Right ventricle myocardium inferior (tissue), 1 donor: ENCODE results near the gene MRPS18A. TPM values are rescaled to one million over a fixed set of nuclear protein-coding genes. Genes with fewer than 3 reads are reported as not detected.
"Not testable (repeated sequence)": the region's sequence is repeated elsewhere in the genome, so short reads cannot be mapped to it uniquely, and the experiment has no call there.

Source experiments
- ATAC-seq: fragments of 200-7000 bp; cut with Tn5 transposase; one replicate; pipeline ENCODE4 v1.9.1; 2020; ENCODE audit warnings: mild to moderate bottlenecking, moderate library complexity
- DNase-seq: peaks from one replicate; pipeline ENCODE4 v3.0.0; 2021; ENCODE audit errors: missing footprints
- intact Hi-C: fragments of 100-400 bp; cut with DNase I; formaldehyde crosslinking; loops from one replicate; pipeline ENCODE4 v1.11.0; 2022
- total RNA-seq: library from RNA; stranded (reverse); fragmentation: NEBNext Ultra II Directional; extraction: Animal tissue kit (Norgen Biotek cat#: 25700); gene quantifications from one replicate; pipeline ENCODE4 v1.2.1, GENCODE V29; 2021
- donor health status: DM: no; HTN: yes; CAD: no; lungs with severe emphysema.

The MRPS18A gene
- total RNA-seq, 1 donor from 2014 or later = 43.1 TPM

DNA sequence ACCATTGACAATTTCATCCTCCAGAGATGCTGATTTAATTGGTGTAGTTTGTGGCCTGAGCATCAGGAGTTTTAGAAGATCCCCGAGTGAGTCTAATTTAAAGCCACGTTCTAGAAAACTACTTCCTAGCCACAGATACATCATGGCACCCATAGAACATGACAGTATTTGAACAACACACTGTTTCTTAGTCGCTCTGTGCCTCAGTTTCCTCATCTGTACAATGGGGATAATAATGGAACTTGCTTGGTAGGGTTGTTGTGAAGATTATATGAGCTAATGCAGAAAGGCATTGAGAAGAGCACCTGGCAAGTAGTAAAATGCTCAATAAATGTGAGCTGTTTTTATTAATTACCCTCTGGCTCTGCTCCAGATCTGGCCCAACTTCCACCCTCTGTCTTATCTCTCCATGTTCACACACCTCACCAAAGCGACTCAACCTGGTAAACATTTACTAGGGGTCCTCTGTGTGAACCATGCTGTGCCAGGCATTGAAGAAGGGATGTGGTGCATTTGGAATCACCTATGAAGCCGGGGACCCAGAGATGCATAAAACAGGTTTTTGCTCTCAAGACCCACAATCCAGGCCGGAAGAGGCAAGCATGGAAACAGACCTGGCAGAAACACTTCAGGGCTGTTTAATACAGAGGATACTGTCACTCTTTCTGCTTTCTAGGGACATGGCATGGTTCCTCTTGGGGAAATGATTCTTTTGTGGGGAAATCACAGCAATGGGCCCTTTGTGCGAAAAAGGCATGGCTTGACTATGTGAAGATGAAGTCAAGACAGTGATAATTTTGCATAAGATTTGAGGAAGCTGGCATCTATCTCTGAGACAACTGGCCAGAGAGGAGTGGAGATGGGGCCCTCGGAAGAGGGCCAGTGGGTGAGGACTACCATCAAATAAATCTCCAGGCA is 16.2 kb upstream of the MRPS18A start:
- ATAC-seq (no peak), DNase-seq (no peak)
- intact Hi-C loops = no loop called here

DNA sequence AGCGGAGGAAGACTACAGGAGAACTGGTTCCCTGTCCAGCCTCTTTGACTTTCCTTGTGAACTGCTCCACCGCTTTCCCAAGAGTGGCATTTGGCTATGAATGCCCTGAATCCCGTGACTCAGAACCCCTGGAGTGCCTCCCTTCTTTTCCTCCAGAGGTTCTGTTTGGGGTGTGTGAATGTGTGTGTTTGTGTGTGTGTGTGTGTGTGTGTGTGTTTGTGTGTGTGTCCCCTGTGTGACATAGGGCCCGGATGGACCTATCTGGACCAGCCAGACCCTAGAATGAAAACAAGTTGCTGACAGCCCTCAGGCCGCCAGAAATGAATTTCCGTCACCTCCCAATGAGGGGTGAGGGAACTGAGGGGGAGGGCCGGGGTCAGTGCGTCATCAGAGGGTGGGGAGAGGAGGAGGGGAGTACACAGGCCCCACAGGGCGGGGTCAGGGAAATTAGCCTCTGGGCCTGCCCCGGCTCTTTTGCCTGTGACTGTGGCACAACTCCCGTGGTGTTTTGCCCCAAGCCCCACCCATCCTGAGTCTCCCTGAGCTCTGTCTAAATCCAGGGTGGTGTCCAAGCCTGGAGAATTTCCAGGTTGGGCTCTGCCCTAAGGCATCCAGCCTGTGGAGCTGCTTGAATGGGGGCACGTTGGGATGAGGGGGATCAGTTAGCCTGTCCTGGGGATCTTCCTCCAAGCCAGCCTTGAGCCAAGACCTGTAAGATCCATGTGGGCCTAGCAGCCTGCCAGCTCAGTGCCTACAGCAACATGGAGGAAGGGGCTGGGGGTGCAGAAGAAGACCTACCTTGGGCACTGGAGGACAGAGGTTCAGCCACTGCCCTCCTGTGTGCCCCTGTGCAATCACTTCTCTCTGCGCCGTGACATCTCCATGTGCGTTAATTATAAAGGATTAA is 15.2 kb upstream of the MRPS18A start:
- intact Hi-C loops = no loop called here
- DNase-seq = peak; percentile 93
- ATAC-seq = peak; percentile 97

DNA sequence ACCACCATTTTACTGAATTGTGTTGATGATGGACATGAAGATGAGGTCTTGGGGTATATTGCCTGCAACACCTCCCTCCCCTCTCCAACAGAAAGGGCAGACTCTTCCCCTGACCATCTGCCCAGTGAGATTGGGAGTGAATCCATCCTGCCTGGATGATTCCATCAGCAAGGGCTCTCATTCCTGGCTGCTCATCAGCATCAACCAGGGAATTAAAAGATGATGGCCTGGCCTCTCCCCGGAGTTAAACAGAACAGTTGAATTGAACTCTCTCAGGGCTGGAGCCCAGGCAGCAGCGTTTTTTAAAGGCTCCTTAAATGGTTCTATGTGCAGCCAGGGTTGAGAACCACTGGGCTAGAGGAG is 14.6 kb upstream of the MRPS18A start:
- no peak for ATAC-seq
- intact Hi-C loops = no loop called here
- DNase-seq = no peak

DNA sequence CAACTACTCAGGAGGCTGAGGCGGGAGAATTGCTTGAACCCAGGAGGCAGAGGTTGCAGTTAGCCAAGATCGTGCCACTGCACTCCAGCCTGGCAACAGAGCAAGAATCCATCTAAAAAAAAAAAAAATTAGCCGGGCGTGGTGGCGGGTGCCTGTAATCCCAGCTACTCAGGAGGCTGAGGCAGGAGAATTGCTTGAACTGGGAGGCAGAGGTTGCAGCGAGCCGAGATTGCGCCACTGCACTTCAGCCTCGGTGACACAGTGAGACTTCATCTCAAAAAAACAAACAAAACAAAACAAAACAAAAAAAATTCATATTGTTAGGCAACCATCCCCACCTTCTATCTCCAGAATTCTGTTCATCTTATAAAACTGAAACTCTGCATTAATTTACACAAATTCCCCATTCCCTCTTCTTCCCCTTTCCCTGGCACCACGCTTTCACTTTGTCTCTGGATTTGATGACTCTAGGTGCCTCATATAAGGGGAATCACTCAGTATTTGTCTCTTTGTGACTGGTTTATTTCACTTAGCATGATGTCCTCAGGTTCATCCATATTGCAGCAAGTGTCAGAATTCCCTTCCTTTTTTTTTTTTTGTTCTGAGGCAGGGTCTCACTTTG is 13.5 kb upstream of the MRPS18A start:
- ATAC-seq, intact Hi-C loops, DNase-seq: not testable (repeated sequence)

DNA sequence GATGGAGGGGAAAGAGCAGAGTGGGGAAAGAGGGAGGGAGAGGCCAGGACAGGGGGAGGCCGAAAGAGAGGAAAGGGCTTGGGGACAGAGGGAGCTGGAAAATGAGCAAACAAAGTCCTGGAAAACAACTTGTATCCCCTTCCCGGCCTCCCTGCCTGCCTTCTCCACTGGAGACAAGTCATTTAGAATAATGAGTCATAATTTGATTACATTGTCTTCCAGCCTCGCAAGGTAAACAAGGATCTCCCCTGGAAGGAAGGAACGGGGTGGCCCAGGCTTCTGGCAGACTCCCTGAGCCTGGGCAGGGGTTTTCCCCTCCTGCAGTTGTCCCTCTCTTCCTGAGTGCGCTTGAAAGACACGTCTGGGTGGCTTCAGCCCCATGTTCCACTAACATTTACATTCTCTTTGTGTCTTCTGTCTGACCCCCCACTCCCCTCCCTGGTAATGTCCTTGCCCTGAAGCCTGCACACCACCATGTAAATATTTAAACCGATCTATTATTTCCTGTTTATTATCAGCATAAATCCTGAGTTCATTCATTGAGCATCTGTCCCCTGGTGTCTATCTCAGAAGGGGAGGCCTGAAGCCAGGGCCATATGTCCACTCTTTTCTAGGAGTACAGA is 12.1 kb upstream of the MRPS18A start:
- DNase-seq = no peak
- ATAC-seq = no peak
- intact Hi-C loops = no loop called here

DNA sequence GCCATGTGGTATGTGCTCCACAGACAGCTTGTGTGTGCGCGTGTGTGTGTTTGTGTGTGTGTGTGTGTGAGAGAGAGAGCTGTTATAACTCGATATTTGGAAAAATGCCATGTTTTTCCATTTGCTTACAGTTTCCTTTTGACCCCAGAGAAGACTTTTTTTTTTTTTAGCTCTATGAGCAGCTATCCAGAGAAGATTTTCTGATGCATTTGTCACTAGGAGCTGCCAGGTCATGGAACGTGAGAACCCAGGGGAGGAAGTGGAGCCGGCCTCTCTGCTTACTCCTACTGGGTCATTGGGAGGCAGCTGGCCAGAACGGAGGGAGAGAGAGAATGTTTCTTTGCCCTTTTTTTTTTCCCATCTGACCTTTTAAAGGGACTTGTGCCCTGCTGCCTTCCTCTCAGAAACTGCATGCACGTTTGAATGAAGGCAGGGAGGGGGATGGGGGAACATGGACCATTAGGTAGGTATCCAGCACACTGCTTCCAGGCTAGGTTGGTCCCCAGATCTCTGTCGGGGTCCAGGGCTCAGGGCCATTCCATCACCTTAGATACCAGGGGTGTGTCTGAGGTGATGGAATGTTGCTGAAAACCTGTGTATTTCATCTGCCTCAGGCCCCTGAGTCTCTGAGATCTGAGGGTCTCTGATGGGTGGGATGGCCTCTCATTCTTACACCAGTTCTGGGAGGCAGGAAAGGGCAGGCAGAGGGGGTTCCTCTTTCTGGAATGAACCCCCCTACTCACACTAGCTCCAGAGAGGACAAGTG is 11.2 kb upstream of the MRPS18A start:
- intact Hi-C loops = no loop called here
- peak; percentile 83 for DNase-seq
- no peak for ATAC-seq

DNA sequence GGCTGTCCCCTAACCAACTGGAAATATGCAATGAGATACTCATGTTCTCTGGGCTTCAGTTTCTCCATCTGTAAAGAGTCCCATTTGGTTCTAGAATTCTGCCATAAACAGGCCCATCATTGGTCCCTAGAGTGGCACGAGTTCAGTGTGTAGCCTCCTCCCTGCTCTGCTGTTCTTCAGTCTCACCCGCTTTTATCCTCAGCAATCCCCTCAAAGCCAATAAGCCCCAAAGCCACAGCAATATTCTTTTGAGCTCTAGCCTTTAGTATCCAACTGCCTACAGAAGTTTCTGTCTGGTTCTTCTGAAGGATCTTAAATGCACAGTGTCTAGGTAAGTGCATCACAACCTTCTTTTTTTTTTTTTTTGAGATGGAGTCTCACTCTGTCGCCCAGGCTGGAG is 9.8 kb upstream of the MRPS18A start:
- intact Hi-C loops = no loop called here
- DNase-seq (no peak), ATAC-seq (no peak)

DNA sequence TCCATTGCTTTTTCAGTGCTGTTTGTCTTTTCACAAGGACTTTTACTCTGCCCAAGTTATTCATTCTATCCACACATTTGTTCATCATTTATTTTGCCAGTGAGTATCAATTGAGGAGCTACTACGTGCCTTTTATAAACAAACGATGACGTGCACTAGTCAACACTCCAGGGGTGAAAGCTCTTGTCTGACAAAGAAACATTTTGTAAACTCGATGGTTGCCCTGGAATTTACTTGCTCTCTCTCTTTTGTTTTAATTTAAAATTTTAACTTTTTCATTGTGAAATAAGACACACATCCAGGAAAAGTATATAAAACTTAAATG is 8.3 kb upstream of the MRPS18A start:
- intact Hi-C loops = no loop called here
- DNase-seq (no peak), ATAC-seq (no peak)

DNA sequence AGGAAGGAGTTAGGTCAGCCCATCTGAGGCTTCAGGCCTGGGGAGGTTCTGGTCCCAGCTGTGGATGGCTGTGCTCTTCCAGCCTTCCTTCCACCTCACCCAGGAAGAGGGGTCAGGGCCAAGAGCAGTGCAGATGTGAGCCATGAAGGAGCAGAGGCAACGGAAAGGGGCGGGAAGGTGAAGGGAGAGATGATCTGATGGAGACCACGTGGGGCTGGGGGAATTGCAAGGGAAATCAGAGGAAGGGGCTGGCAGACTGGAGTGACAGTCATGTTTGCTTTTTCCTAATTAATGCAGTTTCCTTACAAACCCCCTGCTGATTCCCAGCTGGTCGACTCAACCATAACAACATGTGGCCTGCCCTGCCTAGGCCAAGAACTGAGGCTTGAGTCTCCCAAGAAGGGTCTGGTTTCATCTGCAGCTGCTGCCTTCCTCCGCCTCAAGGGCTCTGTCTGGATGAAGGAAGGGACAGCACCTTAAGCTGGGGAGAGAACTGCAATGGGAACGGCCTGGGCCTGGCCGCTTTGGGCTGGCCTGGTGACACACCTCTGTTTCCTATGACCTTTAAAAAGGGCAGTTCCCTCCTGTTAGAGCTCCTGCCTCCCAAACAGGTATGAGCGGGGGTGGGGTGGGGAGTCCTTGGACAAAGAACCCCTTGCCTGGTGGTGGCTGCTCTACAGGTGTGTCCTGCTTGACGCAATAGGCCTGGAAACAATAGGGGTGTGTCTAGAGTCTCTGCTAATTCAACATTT is 7.8 kb upstream of the MRPS18A start:
- ATAC-seq (peak; percentile 71), DNase-seq (no peak)
- intact Hi-C loops = no loop called here

DNA sequence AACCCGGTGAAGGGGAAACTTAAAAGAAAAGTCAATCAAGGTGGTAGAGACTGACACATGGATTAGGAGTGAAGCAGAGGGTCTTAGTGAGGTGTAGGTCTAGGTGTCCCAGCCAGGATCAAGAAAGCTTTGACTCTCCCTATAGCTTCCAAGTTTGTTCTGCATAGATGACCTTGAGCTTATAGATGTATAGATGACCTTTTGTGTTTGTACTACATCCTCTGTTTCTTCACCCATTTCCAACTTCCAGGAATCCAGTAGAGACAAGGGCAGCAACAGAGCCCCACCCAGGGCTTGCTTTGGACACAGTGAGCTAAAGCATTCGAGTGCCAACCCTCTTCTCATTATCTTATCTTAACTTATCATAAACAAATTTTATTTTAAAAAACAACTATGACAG is 1.8 kb upstream of the MRPS18A start:
- ATAC-seq (no peak), DNase-seq (no peak)
- intact Hi-C loops = no loop called here

DNA sequence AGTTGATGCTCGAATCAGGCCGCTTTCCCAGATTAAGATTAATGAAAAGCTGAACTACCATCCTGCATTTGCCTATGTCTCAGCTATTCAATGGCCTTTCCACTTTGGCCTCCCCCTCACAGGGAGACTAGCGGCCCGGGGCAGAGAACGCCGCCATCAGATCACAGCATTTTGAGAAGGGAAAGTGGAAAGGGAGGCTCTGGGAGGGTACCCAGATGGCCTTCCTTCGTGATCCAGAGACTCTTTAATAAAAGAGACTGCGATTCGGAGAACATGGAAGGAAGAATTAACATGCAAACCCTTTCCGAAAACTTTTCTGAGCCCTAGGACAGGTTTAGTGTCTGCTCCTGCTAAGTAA is 533 bp downstream of the MRPS18A start:
- ATAC-seq (no peak), DNase-seq (no peak)
- intact Hi-C loops = loop anchor here (2.0 kb wide), 1 partner anchor 32 kb away; no protein-coding TSS in a partner anchor

DNA sequence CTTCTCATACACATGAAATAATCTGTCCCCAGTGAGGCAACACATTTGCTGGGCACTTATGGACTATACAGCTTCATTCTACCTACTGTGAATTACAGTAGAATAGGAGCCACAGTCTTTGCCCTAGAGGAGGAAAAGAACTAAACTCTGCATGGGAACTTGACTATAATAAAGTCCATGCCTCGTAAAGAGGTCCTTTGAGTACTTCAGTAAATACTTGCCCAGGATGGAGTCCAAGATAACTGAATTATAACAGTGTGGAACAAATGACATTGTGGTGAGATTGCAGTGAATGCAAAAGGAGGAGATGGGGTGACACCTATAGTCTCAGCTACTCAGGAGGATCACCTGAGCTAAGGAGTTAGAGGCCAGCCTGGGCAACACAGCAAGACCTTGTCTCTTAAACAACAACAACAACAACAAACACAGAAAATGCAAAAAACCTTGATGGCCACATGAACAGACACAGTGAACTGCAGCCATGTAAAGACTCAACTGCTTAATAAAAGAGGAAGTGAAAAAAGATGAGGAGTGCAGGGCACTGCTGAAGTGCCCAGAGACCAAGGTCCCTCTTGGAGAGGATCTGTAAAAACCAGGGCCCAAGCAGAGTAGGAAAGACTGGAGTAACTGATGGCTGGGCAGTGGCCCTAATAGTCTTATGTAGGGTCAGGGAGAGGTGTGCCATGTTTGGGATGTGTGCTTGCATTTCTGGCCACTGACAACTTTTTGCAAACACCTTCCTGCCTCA is 3.7 kb downstream of the MRPS18A start:
- DNase-seq = no peak
- intact Hi-C loops = no loop called here
- no peak for ATAC-seq

DNA sequence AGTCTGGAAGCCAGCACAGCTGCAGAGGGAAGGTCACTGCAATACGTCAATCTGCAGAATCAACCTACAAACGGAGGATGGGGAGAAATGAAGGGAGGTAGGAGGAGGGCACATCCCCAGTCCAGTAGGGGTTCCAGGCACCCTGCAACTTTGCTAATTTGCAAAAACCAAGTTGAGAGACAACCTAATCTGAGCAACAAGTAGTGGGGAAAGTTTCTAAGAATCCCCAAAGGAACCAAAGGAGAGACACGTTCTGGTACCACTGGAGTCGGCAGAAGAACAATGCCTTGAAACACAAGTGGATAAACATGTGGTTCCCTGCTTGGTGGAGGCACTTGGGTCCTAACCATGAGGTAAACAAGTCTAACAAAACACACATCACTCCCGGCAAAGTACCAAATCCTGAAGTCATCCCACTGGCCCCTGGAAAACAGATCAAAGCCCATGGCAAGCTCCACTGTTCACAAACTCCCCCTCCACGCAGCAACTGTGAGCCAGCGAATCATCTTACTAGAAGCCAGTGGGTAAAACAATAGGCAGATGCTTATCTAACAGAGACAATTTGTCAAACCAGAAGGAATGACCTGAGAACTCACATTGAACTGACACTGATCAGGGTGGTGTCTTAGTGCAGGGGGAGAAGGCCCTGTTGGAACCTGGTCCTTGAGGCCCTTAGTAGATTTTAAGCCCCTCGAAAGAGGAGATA is 4.7 kb downstream of the MRPS18A start:
- ATAC-seq (no peak), DNase-seq (no peak)
- intact Hi-C loops = no loop called here

DNA sequence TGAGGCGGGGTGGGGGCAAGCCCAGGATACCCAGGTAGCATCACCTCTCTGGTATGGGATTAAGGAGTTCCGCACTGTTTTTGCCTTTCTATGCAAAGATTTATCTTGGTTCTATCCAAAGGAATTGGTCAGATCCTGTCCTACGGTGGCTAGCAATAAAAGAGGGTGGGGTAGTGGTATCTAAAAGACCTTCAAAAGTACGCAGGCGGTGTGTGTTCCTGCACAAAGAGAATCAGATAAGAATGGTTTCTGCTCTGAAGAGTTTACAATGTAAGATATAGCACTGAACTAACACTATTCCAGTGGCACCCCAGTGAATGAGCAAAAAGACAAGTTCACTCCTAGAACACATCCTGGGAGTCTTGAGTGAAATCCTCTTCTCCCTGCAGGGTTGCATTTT is 6.3 kb downstream of the MRPS18A start:
- DNase-seq (no peak), ATAC-seq (peak; percentile 17)
- intact Hi-C loops = no loop called here

DNA sequence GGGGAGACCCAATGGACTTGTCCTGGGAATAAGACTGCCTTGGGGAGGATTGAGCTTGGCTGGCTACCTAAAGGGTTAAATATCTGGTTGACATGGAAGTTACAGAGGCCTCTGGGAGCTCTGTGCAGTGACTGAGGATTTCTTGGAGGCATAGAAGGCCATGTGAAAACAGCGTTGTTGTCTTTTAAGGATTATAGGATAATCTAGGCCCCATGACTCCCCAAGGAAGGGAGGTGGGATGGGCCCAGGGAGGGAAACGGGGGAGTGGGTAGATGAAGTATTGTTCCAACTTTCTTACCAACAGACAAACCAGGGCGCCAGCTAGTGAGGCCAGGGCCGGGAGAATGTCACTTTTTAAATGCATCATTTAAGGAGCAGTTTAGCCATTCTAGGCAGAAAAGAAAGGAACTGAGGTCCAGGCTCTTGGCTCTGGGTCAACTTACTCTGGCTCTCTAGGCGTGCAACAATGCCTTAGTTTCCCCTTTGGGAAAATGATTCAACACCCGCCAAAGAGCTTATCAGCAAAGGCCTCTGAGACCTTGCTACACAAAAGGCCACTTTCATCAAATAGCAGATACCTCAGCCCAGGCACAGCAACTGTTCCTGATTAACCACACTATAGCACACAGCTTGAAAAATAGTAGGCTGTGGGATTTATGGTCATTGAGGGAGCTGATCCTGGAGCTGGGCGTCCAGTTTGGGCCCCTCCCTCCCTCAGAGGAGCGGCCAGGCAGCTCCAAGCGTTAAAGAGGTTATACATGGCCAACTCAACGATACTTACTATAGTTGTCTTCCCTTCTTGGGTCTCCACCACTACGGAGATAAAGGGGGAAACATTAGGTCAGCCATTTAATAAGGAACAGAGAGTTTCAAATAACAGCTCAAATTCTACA is 7.0 kb downstream of the MRPS18A start:
- ATAC-seq = peak; percentile 5
- no peak for DNase-seq
- intact Hi-C loops = no loop called here

DNA sequence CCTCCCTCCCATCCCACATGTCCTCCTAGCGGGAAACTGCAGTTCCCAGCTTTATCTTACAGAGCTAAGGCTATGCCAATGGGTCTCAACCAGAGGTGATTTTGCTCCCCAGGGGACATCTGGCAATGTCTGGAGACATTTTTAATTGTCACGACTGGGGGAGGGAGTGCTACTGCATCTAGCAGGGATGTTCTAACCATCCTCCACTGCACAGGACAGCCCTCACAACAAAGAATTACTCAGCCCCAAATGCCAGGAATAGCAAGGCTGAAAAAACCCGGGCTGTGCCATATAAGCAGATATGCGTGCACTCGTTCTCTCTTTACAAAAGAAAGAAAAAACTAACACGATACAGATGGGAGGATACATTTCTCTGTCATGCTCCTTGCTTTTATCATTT is 8.5 kb downstream of the MRPS18A start:
- DNase-seq (no peak), ATAC-seq (no peak)
- intact Hi-C loops = no loop called here
